HL-60 (cell line): ENCODE measurements around the gene AURKB.

Experiments
- CTCF ChIP-seq: IDR thresholded peaks from one replicate; pipeline ENCODE4 v1.5.1; 2011; ENCODE audit warnings: low read length, control low read depth, inconsistent platforms; ENCODE audit not compliant: insufficient read depth
- POLR2AphosphoS5 ChIP-seq: IDR thresholded peaks from 2 replicates; pipeline ENCODE4 v1.6.1; 2012; ENCODE audit warnings: low read depth

- TF ChIP-seq CTCF (no peak), POLR2AphosphoS5 (no peak)
Observed at GRCh38 chr17:8159032-8159400, 51.4 kb downstream of the AURKB start.
